NCI-H2227 (cell line): ENCODE results near the gene NPEPPS.
A peak's percentile ranks its signal among the peaks of the same experiment; 100 is the strongest.
"Not testable (repeated sequence)": the region's sequence is repeated elsewhere in the genome, so short reads cannot be mapped to it uniquely, and the experiment has no call there.

Experiments
- DNase-seq: peaks from one replicate; lab custom pipeline; 2025; ENCODE audit not compliant: unreplicated experiment; lab: John Stamatoyannopoulos, UW

The NPEPPS gene

GRCh38 chr17:47560517-47561043 lies 29.7 kb downstream of the NPEPPS start:
- not testable (repeated sequence) for DNase-seq

- not testable (repeated sequence) for DNase-seq
These were observed 30.9 kb downstream of the NPEPPS start for GRCh38 chr17:47561698-47562405.

- not testable (repeated sequence) for DNase-seq
These were observed 31.4 kb downstream of the NPEPPS start for GRCh38 chr17:47562406-47562705.

- DNase-seq = not testable (repeated sequence)
These were observed 36.4 kb downstream of the NPEPPS start for GRCh38 chr17:47567261-47567660.

GRCh38 chr17:47572561-47572960 lies 41.7 kb downstream of the NPEPPS start:
- not testable (repeated sequence) for DNase-seq

GRCh38 chr17:47582416-47582815 lies 51.5 kb downstream of the NPEPPS start:
- not testable (repeated sequence) for DNase-seq

- DNase-seq = not testable (repeated sequence)
These were observed 55.6 kb downstream of the NPEPPS start for GRCh38 chr17:47586378-47587055.

GRCh38 chr17:47593522-47593921 lies 62.6 kb downstream of the NPEPPS start:
- not testable (repeated sequence) for DNase-seq

GRCh38 chr17:47603830-47604597 lies 73.1 kb downstream of the NPEPPS start:
- DNase-seq = peak; percentile 57

GRCh38 chr17:47604598-47604927 lies 73.7 kb downstream of the NPEPPS start:
- peak; percentile 57 for DNase-seq

- no peak for DNase-seq
These were observed 74.1 kb downstream of the NPEPPS start for GRCh38 chr17:47605011-47605410.

- DNase-seq = no peak
These were observed 76.6 kb downstream of the NPEPPS start for GRCh38 chr17:47607481-47607880.

- no peak for DNase-seq
These were observed 80.8 kb downstream of the NPEPPS start for GRCh38 chr17:47611372-47612350.

- DNase-seq = peak; percentile 70
These were observed 85.0 kb downstream of the NPEPPS start for GRCh38 chr17:47615766-47616424.

- peak; percentile 12 for DNase-seq
These were observed 87.5 kb downstream of the NPEPPS start for GRCh38 chr17:47618410-47618809.

GRCh38 chr17:47620503-47621245 lies 89.8 kb downstream of the NPEPPS start:
- DNase-seq = no peak

- peak; percentile 74 for DNase-seq
These were observed 90.6 kb downstream of the NPEPPS start for GRCh38 chr17:47621293-47622179.

GRCh38 chr17:47622180-47622549 lies 91.3 kb downstream of the NPEPPS start:
- DNase-seq = no peak

- DNase-seq = no peak
These were observed 93.8 kb downstream of the NPEPPS start for GRCh38 chr17:47624727-47625068.
